Kidney glomerular epithelial cell (primary cell): ENCODE results near the gene F11R.
"Not testable (repeated sequence)": the region's sequence is repeated elsewhere in the genome, so short reads cannot be mapped to it uniquely, and the experiment has no call there.

Experiments used
- DNase-seq: peaks from one replicate; lab custom pipeline; 2025; lab: John Stamatoyannopoulos, UW

Gene F11R

DNA sequence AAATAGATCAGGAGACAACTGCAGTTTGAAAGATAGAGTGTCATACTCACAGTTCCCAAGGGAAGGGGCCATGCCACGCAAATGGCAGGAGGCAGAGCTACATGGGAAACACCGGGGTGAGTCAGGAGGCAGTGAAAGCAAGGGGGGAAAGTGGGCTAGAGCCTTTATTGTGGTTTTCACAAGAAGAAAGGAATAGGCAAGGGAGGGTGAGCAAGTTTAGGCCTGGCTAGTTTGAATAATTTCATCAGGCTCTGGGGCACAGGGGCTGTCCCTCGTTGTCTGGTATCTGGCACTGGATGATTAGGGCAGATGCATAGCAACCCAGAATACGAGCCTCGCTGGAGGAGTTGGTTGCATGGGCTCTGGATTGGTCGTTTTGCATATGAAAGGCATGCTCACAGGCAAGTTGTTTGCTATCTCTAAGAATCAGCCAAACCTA is 49.3 kb downstream of the F11R start:
- DNase-seq = no peak

DNA sequence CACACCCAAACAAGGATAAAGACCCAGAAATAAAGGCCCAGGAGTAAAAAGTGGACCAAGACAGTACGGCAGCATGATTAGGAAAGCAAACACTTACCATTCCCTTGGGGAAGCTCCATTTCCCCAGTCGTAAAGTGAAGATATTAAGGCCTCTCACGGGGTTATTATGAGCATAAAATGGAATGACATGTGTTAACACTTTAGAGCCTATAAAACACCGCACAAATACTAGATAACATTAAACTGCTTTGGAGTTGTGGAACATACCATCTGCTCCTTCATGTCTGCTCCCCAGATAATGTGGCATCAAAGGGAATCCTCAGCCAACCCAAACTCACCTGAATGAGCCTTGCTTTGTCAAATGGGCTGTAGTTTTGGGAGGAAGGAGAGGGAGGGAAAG is 57.4 kb downstream of the F11R start:
- DNase-seq = no peak

DNA sequence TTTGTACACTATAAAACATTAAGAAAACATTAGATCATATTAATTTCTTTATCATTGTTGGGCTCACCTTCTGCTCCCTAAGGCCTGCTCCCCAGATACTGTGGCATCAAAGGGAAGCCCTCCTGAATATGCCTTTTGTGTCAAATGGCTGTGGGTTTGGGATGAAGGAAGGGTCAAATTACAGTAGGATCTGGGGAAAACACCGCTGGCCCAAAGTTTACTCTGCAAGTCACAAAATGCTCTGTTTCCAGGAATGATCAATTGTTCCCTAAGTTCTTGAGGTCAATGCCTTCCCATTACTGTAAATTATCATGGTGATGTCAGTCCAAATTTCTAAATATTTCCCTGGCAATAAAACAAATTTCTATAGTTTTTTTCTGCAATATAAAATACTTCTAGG is 59.5 kb downstream of the F11R start:
- no peak for DNase-seq

DNA sequence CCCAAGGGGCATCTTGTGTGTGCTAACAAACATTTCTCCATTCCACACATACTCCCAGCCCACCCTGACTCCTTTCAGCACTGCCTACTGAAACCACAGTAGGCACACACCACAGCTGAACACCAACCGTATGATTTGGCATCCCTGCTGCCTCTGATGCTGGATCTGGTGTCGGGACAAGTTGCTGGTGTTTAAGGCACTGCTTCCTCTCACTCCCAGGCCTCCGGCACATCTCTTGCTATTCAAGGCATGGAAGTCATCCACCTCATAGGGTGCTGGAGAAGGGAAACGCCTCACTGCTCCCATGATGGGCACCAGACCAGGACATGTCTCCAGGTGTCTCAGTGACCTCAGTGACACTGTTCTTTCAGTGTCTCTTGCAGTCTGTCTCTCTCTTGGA is 64.0 kb downstream of the F11R start:
- DNase-seq = no peak

DNA sequence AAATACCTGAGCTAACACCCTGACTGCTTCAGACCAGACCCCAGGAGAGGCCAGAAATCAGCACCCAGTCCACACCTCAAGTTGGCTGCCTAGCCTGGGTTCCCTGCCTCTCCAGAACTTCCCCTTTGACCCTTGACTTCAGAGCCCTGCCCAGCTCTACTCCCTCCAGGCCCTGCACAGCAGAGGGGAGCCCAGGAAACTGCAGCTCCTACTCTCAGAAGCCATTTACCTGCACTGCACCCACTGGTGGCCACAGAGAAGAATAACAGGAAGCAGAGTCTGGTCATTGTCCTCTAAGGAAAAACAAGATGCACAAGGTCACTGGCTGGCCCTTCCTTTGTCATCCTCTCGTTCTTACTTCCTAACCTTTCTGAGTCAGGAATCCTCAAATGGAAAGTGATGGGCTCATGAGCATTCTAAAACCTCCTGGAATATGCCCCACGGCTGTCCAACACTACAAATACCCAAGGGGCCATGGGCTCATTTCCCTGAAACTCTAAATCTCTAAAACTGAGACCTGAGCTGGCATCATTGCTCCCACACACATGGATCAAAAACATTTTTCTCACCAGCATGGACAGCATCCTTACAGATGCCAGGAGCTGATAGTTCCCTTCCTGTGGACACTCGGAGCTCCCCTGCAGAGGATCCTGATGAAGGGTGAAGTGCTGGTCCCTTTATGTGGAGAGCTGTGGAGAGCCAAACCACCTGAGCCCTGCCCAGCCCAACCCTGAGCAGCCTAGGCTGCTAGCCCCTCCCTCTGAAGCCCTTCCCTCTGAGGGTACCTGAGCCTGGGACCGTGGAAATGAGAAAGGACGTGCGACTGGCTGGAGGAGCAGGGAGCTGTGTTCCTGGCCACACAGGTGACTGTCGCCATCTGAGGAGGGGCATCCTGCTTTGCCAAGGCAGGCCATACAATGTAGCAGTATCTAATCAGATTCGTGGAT is 66.5 kb downstream of the F11R start, which contains the start of gene ITLN2:
TSS of gene ITLN2 (minus strand) at position 652 of the 947 bp plus-strand sequence. CDS start at position 584, 68 bp downstream.
- peak; percentile 5 for DNase-seq

DNA sequence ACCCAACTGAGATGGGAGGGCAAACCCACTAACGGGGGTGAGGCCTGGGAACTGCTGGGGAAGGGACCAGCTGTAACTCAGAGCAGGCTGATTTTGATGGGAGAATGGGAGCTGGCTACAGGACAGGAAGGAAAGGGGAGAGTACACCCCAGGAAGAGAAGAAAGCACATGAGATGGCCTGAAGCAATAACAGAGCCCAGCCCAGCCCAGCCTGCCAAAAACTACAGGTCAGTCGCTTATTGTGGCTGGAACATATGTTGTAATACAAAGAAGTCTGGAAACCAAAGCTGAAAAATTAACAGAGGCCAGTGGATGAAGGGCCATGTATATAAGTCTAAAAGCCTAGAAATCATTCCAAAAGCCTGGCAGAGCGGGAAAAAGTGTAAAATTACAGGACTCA is 67.9 kb downstream of the F11R start:
- no peak for DNase-seq

DNA sequence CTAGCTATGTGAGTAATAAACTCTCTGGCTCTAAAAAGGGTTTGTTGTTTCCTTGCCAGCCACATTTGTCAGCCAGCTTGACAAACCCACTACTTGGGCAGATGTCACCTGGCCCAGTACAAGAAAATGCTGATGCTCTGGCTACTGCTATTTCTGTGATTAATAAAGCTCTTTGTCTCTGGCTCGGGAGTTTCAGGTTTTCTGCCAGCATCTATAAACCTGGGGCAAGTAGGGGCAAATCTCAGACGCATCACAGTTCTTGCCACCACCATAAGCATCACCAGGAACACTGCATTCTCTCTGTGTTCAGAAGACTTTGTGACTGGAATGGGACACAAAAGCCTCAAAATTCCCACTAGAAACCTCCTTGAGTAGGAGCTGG is 68.8 kb downstream of the F11R start:
- no peak for DNase-seq

DNA sequence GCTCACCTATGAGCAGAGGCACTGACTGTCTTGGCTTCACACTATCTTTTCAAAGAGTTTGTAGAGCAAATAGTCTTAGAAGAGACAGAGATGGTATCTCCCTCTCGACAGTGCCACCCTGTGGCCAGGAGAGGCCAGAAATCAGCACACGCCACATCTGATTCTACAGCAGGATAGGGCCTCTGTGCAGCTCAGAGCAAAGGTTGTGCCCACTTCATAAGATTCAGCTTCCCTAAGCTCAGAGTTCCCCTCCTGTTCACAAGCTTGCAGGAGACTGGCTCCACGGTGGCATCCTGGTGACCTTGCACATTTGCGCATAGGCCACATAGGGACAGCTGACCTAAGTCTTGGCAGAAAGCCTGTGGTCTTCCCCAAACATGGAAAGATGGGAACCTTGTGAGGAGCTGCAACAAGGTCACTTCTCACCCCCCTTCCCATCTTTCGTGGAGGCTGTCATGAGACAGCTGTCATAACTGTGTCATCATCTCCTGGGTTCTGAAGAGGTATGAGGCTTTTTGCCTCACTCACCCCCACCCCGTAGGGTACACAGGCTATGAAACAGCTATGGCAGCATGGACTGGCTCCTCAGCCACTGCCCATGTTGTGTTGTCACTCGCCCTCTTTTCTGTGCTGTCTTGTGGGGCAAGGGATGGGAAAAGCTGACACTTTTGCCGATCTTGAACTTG is 69.4 kb downstream of the F11R start:
- DNase-seq = peak; percentile 68

DNA sequence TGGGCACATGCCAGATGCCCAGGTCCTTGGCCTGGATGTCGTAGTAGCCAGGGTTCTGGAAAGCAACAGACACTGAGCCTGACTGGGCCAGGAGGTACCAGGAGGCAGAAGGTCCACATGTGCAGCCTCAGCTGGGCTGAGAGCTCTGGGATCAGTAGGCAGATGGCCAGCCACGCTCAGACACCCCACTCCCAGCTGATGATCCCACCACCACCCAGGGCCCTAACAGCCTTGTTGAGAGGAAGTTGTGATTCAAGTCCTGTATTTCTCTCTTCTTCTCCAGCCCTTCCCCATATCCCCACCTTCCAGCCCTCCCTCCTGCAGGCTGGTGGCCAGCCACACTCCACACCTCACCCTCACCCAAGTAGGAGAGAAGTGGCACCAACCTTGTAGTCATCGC is 70.3 kb downstream of the F11R start:
- no peak for DNase-seq

DNA sequence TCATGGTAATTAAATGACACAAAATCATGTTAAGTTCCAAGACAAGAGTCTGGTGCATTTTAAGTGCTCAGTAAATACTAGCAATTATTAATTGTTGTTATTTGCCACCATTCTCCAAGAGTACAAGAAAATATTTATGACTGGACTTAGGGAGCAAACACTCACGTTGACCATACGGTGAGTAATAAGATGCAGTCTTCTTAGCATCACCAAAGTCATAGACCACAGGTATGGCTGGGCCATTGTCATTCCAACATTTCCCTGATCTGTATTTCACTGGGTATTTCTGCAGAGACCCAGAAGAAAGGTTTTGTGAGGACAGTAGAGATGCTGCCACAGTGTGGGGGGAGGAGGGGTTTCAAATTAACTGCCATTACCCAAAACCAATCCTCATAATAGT is 71.1 kb downstream of the F11R start:
- no peak for DNase-seq

DNA sequence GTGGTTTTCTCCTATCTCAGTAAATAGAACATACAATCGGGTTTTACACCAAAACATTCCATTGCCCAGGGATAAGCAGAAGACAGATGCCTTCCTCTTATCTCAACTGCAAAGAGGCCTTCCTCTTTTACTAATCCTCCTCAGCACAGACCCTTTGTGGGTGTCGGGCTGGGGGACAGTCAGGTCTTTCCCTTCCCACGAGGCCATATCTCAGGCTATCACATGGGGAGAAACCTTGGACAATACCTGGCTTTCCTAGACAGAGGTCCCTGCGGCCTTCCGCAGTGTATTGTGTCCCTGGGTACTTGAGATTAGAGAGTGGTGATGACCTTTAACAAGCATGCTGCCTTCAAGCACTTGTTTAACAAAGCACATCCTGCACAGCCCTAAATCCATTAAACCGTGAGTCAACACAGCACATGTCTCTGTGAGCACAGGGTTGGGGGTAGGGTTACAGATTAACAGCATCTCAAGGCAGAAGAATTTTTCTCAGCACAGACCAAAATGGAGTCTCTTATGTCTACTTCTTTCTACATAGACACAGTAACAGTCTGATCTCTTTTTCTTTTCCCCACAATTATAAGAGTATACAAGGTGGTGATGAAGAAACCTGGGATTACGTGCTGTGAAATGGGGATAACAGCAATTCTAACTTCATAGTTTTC is 71.6 kb downstream of the F11R start:
- peak; percentile 18 for DNase-seq

DNA sequence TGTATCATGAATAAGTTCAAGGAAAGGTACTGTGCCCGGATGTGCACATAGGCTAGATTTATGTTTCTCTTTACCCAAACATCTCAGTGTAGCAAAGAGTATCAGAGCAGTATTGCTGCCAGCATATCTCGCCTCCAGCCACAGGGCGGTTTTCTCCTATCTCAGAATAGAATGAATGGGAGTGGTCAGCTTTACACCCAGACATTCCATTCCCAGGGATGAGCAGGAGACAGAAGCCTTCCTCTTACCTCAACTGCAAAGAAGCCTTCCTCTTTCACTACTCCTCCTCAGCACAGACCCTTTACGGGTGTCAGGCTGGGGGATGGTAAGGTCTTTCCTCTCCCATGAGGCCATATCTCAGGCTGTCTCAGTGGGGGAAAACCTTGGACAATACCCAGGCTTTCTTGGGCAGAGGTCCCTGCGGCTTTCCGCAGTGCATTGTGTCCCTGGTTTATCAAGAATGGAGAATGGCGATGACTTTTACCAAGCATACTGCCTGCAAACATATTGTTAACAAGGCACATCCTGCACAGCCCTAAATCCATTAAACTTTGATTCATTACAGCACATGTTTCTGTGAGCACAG is 73.7 kb downstream of the F11R start:
- not testable (repeated sequence) for DNase-seq

DNA sequence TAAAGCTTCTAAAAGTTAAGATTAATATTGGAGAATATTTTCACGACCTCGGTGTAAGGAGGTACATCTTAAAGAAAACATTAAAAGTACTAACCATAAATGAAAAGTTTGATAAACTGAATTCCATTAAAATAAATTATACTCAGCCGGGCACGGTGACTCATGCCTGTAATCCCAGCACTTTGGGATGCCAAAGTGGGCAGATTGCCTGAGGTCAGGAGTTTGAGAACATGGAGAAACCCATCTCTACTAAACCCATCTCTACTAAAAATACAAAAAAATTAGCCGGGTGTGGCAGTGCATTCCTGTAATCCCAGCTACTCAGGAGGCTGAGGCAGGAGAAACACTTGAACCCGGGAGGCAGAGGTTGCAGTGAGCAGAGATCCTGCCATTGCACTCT is 75.1 kb downstream of the F11R start:
- not testable (repeated sequence) for DNase-seq
